ENCODE data around the gene CTSL. TPM values are rescaled to one million over a fixed set of nuclear protein-coding genes. Genes with fewer than 3 reads are reported as not detected.

CTSL gene
- total RNA-seq, 1 experiment from 2014 or later: 32.2 TPM

DNA sequence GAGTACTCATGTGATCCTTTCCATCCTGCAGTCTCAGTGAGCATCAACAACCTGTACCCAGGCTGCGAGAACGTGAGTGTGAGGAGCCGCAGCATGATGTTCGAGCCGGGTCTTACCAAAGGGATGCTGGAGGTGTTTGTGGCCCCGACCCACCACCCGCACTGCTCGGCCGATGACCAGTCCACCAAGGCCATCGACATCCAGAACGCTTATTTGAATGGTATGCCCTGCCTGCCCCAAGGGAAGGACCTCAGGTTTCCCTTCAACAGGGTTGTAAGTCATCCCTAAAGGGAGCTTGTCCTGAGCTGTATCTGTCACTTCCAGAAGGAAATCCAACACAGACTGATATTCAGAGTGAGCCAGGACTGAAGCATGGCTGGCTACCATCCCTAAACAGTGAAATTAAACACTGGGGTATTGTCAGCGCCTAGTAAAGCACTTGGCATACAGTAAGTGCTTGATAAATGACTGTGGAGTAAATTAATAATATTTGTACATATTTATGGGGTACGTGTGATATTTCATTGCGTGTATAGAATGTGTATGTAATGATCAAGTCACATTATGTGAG, 39.3 kb upstream of the CTSL start:
- H3K4me3 Mint-ChIP-seq (ENCODE audit: low read depth, unreplicated experiment): no peak overlapping the region
- no peak for TF ChIP-seq CTCF (IDR thresholded peaks at IDR 0.05; ENCODE audit: unreplicated experiment)
- DNase-seq: no peak
- BruUV-seq (replicated peaks): no TSS peak
- H3K36me3 Mint-ChIP-seq (ENCODE audit: insufficient read depth, unreplicated experiment): peaks cover 52% of the 10 kb centered on the region
- intact Hi-C loops (cut with micrococcal nuclease; ENCODE audit: unreplicated experiment): no loop called here
- CTCF ChIA-PET: no interaction called here
- H3K9me3 Mint-ChIP-seq (ENCODE audit: low read depth, unreplicated experiment): no peaks in the 10 kb centered on the region
- H3K27me3 Mint-ChIP-seq (ENCODE audit: unreplicated experiment): no peaks in the 10 kb centered on the region
- no peak overlapping the region for H3K27ac Mint-ChIP-seq (ENCODE audit: unreplicated experiment)
- H3K4me1 Mint-ChIP-seq (ENCODE audit: low read depth, unreplicated experiment): peaks cover 8% of the 10 kb centered on the region

GRCh38 chr9:87687207-87687606, 38.7 kb upstream of the CTSL start:
- TF ChIP-seq CTCF (IDR thresholded peaks at IDR 0.05; ENCODE audit: unreplicated experiment): no peak
- DNase-seq: no peak
- H3K4me3 Mint-ChIP-seq (ENCODE audit: low read depth, unreplicated experiment): no peak overlapping the region
- BruUV-seq (replicated peaks): no TSS peak
- no peaks in the 10 kb centered on the region for H3K9me3 Mint-ChIP-seq (ENCODE audit: low read depth, unreplicated experiment)
- no peaks in the 10 kb centered on the region for H3K27me3 Mint-ChIP-seq (ENCODE audit: unreplicated experiment)
- no peak overlapping the region for H3K27ac Mint-ChIP-seq (ENCODE audit: unreplicated experiment)
- peaks cover 8% of the 10 kb centered on the region for H3K4me1 Mint-ChIP-seq (ENCODE audit: low read depth, unreplicated experiment)
- intact Hi-C loops (cut with micrococcal nuclease; ENCODE audit: unreplicated experiment): no loop called here
- H3K36me3 Mint-ChIP-seq (ENCODE audit: insufficient read depth, unreplicated experiment): peaks cover 46% of the 10 kb centered on the region
- CTCF ChIA-PET: no interaction called here

GRCh38 chr9:87694236-87694755, 31.6 kb upstream of the CTSL start:
- Mint-ChIP-seq H3K27me3 (ENCODE audit: unreplicated experiment) (no peaks in the 10 kb centered on the region), H3K4me1 (ENCODE audit: low read depth, unreplicated experiment) (no peaks in the 10 kb centered on the region), H3K36me3 (ENCODE audit: insufficient read depth, unreplicated experiment) (peaks cover 23% of the 10 kb centered on the region), H3K27ac (ENCODE audit: unreplicated experiment) (no peak overlapping the region), H3K4me3 (ENCODE audit: low read depth, unreplicated experiment) (no peak overlapping the region), H3K9me3 (ENCODE audit: low read depth, unreplicated experiment) (no peaks in the 10 kb centered on the region)
- no TSS peak for BruUV-seq (replicated peaks)
- intact Hi-C loops (cut with micrococcal nuclease; ENCODE audit: unreplicated experiment): no loop called here
- no peak for DNase-seq
- TF ChIP-seq CTCF (IDR thresholded peaks at IDR 0.05; ENCODE audit: unreplicated experiment): no peak
- CTCF ChIA-PET: interaction anchor here (0.5 to 0.9 kb wide), 2 partner anchors 321 to 351 kb away, joined by 3 to 5 read pairs; no protein-coding TSS in a partner anchor

GRCh38 chr9:87695523-87695922, 30.4 kb upstream of the CTSL start:
- no peak overlapping the region for H3K27ac Mint-ChIP-seq (ENCODE audit: unreplicated experiment)
- peaks cover 22% of the 10 kb centered on the region for H3K36me3 Mint-ChIP-seq (ENCODE audit: insufficient read depth, unreplicated experiment)
- intact Hi-C loops (cut with micrococcal nuclease; ENCODE audit: unreplicated experiment): no loop called here
- no peak for DNase-seq
- no peaks in the 10 kb centered on the region for H3K27me3 Mint-ChIP-seq (ENCODE audit: unreplicated experiment)
- BruUV-seq (replicated peaks): no TSS peak
- H3K4me1 Mint-ChIP-seq (ENCODE audit: low read depth, unreplicated experiment): no peaks in the 10 kb centered on the region
- no peaks in the 10 kb centered on the region for H3K9me3 Mint-ChIP-seq (ENCODE audit: low read depth, unreplicated experiment)
- CTCF ChIA-PET: no interaction called here
- TF ChIP-seq CTCF (IDR thresholded peaks at IDR 0.05; ENCODE audit: unreplicated experiment): no peak
- H3K4me3 Mint-ChIP-seq (ENCODE audit: low read depth, unreplicated experiment): no peak overlapping the region

Data from Calu3 (cell line).